Measurements from ENCODE around the gene ST14. TPM values are rescaled to one million over a fixed set of nuclear protein-coding genes. Genes with fewer than 3 reads are reported as not detected.

The ST14 gene
- polyA plus RNA-seq, 1 experiment, result not detected

DNA sequence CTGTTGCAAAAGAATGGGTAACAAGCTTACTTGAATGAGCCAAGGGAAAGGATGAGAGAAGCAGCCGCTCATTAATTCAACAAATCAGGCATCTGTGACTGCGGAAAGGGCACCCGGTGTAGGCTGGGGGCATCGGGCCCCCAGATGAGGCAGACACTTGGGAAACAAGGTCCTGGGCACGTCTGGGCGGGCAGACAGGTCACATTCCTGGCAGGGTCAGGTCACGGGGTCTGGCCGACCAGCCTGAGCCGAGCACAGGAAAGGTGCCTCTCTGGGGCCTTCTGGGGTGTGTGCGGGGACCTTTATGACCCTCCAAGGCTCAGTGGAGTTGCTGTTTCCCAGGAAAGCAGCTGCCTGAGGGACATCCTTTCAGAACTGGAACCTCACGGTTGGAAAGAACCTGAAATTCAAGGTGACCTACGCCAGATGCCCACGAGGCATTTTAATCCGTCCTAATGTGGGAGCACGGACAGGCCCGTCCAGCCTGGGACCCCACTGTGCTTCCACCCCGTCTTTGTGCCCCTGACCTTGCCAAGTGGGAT, 57.1 kb downstream of the ST14 start:
- no peak for TF ChIP-seq CTCF (IDR thresholded peaks at IDR 0.05; ENCODE audit: insufficient read depth, low read depth, low read length)
- H3K27me3 ChIP-seq (ENCODE audit: control insufficient read depth, insufficient read depth, low read length), result peaks cover 26% of the 10 kb centered on the region
- H3K4me3 ChIP-seq (ENCODE audit: low read depth, low read length), result no peak overlapping the region
- ChIA-PET POLR2A (interaction anchor here (0.6 kb wide), 1 partner anchor 166 kb away, joined by 3 read pairs; no protein-coding TSS in a partner anchor), CTCF (interaction anchor here (0.8 to 1.8 kb wide), 3 partner anchors 31 to 215 kb away, joined by 3 to 6 read pairs (median 3); no protein-coding TSS in a partner anchor)
- no peak for DNase-seq (ENCODE audit: low read depth)
- H3K36me3 ChIP-seq (ENCODE audit: control insufficient read depth, insufficient read depth, low read length), result no peaks in the 10 kb centered on the region

DNA sequence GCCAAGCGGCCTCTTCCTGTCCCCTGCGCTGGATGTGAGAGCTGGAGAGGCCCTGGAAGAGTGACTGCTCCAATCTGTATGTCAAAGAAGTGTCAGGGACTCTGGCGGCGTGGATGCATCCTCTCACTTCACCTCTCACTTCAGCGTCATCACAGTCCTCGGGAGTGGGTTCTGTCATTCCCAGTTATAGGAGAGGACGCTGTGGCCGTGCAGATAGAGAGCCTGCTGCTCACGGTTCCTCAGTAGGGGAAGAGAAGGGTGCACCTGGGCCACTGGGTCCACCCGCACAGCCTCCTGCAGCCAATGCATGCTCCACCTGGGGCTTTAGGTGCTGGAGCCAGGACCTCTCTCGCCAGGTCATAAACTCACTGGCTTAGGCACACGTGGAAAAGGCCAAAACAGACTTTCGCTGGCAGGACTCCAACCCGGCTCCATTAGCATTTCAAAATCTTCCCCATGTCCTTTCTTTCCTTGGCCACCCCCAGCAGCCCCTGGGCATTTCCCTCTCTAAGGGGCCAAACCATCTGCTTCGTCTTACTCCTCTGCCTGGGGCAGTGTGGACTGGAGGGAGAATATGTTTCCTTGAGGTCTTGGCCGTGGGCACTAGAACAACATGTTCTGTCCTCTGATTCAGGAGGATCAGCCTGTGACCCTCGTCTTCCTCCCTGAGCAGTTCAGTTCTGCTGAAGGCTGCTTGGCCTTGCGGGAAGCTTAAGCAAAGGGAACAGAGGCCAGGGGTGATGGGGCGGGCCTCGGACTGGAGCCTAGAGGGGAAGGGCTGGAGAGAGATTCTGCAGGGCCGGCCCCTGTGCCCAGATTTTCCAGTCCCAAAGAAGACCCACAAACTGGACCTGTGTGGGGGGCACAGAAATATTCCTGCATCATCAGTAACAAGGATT, 57.8 kb downstream of the ST14 start:
- H3K4me3 ChIP-seq (ENCODE audit: low read depth, low read length), result no peak overlapping the region
- DNase-seq (ENCODE audit: low read depth), result no peak
- no peaks in the 10 kb centered on the region for H3K36me3 ChIP-seq (ENCODE audit: control insufficient read depth, insufficient read depth, low read length)
- CTCF ChIA-PET, result no interaction called here
- POLR2A ChIA-PET, result interaction anchor here (0.6 kb wide), 1 partner anchor 166 kb away, joined by 3 read pairs; no protein-coding TSS in a partner anchor
- H3K27me3 ChIP-seq (ENCODE audit: control insufficient read depth, insufficient read depth, low read length), result peaks cover 26% of the 10 kb centered on the region
- no peak for TF ChIP-seq CTCF (IDR thresholded peaks at IDR 0.05; ENCODE audit: insufficient read depth, low read depth, low read length)

- H3K36me3 ChIP-seq (ENCODE audit: control insufficient read depth, insufficient read depth, low read length), result no peaks in the 10 kb centered on the region
- no peak overlapping the region for H3K4me3 ChIP-seq (ENCODE audit: low read depth, low read length)
- TF ChIP-seq CTCF (IDR thresholded peaks at IDR 0.05; ENCODE audit: insufficient read depth, low read depth, low read length), result no peak
- DNase-seq (ENCODE audit: low read depth), result no peak
- POLR2A ChIA-PET, result no interaction called here
- CTCF ChIA-PET, result no interaction called here
- H3K27me3 ChIP-seq (ENCODE audit: control insufficient read depth, insufficient read depth, low read length), result peaks cover 26% of the 10 kb centered on the region
Observed at GRCh38 chr11:130218501-130219070, 59.0 kb downstream of the ST14 start.

DNA sequence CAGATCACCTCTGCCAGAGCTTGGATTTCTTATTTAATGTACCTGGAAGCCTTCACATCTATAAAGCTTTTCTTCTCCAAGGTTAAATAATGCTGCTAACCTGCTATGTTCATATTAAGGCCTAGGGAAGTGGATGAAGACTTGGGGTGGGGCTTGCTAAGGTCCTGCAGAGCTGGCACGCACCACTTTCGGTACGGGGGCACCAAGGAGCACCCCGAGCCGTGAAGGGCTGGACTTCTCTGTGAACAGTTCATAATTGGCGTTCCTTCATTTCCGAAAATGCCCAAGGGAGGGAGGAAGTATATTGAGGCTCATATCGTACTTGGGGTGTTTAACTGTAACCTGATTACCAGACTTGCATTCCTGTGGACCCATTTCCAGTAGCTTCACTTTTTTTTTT, 59.6 kb downstream of the ST14 start:
- CTCF ChIA-PET, result no interaction called here
- no peak for TF ChIP-seq CTCF (IDR thresholded peaks at IDR 0.05; ENCODE audit: insufficient read depth, low read depth, low read length)
- Histone ChIP-seq H3K4me3 (ENCODE audit: low read depth, low read length) (no peak overlapping the region), H3K36me3 (ENCODE audit: control insufficient read depth, insufficient read depth, low read length) (no peaks in the 10 kb centered on the region), H3K27me3 (ENCODE audit: control insufficient read depth, insufficient read depth, low read length) (peaks cover 26% of the 10 kb centered on the region)
- DNase-seq (ENCODE audit: low read depth), result no peak
- POLR2A ChIA-PET, result no interaction called here

Measured in BJ (cell line).